COLO668 (cell line): ENCODE data around the gene TSPYL2.

Experiments
- DNase-seq: peaks from one replicate; lab custom pipeline; 2025; ENCODE audit not compliant: unreplicated experiment; lab: John Stamatoyannopoulos, UW

TSPYL2 gene

GRCh38 chrX:53081925-53082772 lies at the start of gene TSPYL2:
Gene TSPYL2 (plus strand): TSS chrX:53082367. CDS start chrX:53082499, 132 bp downstream.
- peak; percentile 94 for DNase-seq

GRCh38 chrX:53036149-53036548 lies 46.0 kb upstream of the TSPYL2 start:
- DNase-seq = no peak

- no peak for DNase-seq
Observed at GRCh38 chrX:53039236-53039635, 42.9 kb upstream of the TSPYL2 start.

DNA sequence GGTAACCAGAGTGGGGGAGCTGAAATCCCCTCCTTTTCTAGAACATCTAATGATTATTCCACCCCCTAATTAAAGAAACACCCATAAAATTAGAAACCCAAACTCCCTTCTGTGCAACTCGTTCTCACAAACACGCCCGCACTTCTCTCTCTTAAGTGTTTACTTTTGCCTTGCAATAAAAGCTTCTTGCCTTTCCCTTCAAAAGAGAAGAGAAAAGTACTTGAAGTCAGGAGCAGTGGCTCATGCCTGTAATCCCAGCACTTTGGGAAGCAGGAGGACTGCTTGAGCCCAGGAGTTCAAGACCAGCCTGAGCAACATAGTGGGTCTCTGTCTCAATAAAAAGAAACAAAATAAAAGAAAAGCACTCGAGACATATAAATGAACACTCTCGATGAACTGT lies 37.2 kb upstream of the TSPYL2 start:
- no peak for DNase-seq

DNA sequence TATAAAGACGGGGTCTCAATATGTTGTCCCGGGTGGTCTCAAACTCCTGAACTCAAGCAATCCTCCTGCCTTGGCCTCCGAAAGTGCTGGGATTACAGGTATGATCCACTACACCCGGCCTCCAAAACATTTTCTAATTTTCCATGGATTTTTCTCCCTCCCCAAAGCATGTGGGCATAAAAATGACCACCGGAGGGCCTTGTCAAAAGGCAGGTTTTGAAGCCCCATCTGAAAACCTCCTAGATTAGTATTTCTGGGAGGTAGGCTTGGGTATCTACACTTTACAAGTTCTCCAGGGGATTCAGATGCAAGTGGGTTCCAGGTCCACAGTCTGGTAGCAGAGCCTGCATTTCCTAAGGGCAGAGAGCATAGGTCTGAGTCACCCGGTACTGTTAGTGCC lies 34.9 kb upstream of the TSPYL2 start:
- no peak for DNase-seq

GRCh38 chrX:53048169-53049126 lies 33.7 kb upstream of the TSPYL2 start, which contains the start of gene GPR173:
Gene GPR173 (plus strand): TSS chrX:53048789. CDS start chrX:53076622, 27,833 bp downstream.
- peak; percentile 23 for DNase-seq

DNA sequence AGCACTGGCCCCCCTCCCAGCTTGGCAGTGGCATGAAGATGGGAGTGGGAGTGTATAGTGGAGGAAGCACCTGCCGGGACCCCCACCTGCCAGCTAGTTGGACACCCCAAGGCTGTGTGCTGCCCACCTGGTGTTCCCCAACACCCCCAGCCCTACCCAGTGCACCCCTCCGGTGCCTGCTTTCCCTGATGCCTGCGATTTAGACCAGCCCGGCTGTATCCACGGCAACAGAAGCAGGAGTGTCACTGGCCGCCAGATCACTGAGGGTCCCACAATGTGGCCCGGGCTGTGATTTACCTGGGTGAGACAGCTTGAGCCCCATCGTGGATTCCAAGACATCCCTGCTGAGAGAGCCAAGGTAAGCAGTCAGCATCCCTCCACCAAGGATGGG lies 33.0 kb upstream of the TSPYL2 start:
- DNase-seq = no peak

DNA sequence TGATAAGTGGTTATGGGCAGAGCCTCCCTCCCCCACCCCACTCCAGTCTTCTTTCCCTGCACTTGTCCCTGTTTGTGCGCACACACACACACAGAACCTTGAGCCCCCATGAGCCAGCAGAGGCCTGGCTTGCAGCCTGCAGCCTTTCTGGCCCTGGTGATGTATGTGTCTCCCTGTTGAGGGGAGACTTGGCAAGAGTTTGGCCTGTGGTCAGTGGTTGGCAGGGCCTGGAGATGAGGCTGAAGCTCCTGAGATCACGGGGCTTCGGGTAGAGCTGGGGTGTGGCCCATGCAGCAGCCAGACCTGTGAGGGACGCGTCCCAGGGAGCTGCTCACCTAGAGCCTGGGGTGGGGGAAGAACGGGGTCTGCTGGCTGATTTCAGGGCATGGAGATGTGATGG lies 31.3 kb upstream of the TSPYL2 start:
- no peak for DNase-seq

DNA sequence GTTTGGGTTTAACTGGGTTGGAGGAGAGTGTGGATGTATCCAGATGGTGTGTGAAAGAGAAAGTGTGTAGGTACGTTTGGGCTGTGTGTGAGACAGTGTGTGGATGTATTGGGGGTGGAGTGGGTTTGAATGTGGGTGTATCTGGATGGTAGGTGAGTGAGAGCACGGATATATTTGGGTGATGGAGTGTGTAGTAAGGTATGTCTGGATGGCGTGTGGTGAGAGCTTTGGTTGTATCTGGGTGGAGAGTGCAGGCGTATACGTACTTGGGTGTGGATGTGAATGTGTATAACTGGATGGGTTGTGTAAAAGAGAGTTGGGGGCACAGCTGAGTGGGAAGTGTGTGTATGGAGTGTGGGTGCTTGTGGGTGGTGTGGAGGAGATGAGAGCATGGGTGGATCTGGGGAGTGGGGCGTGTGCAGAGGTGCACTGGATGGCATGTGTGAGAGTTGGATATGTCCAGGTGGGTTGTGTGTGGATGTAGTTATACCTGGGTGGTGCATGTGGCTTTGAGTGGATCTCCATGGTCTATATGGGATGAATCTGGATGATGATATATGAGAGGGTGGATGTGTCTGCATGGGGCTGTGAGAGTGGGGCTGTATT lies 26.8 kb upstream of the TSPYL2 start:
- DNase-seq = no peak

- DNase-seq = no peak
Observed at GRCh38 chrX:53056292-53056691, 25.9 kb upstream of the TSPYL2 start.

GRCh38 chrX:53065104-53065503 lies 17.1 kb upstream of the TSPYL2 start:
- no peak for DNase-seq

DNA sequence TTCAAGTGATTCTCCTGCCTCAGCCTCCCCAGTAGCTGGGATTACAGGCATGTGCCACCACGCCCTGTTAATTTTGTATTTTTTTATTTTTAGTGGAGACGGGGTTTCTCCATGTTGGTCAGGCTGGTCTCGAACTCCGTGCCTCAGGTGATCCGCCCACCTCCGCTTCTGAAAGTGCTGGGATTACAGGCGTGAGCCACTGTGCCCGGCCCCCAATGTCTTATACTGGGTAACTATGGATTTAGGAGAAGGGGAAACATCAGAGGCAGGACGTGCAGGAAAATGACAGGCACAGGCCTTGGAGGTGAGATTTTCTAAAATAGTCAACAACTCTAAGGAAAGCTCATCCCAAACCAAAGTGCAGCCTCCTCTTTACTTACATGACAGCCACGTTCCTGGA lies 11.1 kb upstream of the TSPYL2 start:
- no peak for DNase-seq

- DNase-seq = peak; percentile 90
Observed at GRCh38 chrX:53071604-53072417, 10.4 kb upstream of the TSPYL2 start.

DNA sequence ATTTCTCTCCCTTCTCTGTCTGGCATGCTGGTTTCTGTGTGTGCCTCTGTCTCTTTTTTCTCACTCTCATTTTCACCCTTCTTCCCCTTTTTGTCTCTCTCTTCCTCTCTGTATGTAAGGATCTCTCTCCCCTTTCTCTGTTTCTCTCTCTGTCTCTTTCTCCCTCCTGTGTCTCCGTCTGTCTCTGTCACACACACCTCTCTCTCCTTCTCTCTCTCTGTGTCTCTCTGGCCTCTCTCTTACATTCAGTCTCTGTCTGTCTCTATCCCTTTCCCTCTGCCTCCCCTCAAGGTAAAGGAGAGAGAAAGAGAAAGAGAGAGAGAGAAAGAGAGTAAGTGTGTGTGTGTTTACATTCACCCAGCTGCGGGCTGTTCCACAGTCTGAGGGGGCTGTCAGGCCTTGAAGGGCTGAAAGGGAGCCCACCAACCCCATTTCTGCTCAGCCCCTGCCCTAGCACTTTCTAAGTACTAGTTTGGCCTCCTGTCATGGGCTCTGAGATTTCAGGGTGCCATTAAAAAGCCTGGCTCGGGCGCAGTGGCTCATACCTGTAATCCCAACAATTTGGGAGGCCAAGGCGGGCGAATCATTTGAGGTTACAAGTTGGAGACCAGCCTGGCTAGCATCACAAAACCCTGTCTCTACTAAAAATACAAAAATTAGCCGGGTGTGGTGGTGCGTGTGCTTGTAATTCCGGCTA lies 9.6 kb upstream of the TSPYL2 start:
- DNase-seq = peak; percentile 33

GRCh38 chrX:53073115-53073586 lies 9.0 kb upstream of the TSPYL2 start:
- DNase-seq = peak; percentile 59

DNA sequence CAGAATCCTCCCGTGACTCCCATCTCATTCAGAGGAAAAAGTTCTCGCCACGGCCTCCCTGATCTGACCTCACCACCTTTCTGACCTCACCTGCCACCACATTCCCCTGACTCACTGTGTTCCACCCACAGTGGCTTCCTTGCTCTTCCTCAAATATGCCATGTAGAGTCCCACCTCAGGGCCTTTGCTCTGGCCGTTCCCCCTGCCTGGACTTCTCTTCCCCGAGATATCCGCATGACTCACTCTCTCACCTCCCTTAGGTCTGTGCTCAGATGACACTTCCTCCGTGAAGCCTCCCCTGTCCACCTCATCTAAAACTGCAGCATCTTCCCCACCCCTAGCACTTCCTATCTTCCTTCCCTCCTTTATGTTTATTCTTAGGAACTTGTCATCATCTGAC lies 7.2 kb upstream of the TSPYL2 start:
- peak; percentile 16 for DNase-seq

DNA sequence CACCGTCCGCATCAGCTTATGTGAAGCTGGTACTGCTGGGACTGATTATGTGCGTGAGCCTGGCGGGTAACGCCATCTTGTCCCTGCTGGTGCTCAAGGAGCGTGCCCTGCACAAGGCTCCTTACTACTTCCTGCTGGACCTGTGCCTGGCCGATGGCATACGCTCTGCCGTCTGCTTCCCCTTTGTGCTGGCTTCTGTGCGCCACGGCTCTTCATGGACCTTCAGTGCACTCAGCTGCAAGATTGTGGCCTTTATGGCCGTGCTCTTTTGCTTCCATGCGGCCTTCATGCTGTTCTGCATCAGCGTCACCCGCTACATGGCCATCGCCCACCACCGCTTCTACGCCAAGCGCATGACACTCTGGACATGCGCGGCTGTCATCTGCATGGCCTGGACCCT lies 5.5 kb upstream of the TSPYL2 start:
- no peak for DNase-seq

DNA sequence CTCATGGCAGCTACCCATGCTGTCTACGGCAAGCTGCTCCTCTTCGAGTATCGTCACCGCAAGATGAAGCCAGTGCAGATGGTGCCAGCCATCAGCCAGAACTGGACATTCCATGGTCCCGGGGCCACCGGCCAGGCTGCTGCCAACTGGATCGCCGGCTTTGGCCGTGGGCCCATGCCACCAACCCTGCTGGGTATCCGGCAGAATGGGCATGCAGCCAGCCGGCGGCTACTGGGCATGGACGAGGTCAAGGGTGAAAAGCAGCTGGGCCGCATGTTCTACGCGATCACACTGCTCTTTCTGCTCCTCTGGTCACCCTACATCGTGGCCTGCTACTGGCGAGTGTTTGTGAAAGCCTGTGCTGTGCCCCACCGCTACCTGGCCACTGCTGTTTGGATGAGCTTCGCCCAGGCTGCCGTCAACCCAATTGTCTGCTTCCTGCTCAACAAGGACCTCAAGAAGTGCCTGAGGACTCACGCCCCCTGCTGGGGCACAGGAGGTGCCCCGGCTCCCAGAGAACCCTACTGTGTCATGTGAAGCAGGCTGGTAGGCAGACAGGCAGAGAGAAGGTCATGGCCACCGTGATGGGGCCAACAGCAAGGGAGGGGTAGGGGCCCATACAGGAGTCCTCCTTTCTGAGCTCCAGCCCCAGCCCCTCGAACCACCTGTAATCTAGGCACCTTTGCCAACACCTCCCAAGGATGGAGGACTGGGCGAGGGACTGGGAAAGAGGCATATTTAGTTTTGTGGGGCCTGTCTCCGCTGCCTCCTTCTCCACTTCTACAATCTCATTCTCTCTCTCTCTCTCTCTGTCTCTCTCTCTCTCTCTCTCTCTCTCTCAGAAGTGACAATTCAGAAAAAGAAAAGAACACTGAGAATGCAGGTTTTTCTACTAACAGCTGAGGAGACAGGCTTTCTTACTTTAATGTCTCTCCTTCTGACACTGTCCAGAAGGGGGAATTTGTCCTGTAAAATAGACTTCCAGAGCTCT lies 4.7 kb upstream of the TSPYL2 start:
- peak; percentile 10 for DNase-seq

- DNase-seq = no peak
Observed at GRCh38 chrX:53078943-53079342, 3.2 kb upstream of the TSPYL2 start.
